Right lobe of liver (tissue), 4 donors: Measurements from ENCODE around the gene CREB5.

Experiments used
- CTCF ChIP-seq, 4 donors: fragments of 200-600 bp in 3 of 4; fragments of 450-650 bp in 1 of 4; IDR thresholded peaks; one replicate each; pipeline versions ENCODE4 v1.5.1 to v1.8.0; 2016 to 2022; ENCODE audit warnings: antibody characterized with exemption in 4 of 4, mild to moderate bottlenecking in 2 of 4
- POLR2A ChIP-seq: fragments of 450-650 bp; IDR thresholded peaks from one replicate; pipeline ENCODE4 v1.6.1; 2017; ENCODE audit warnings: antibody characterized with exemption, mild to moderate bottlenecking
- donor health status: DM: no; HTN: no; CAD: no.
- donor health status: DM: no; HTN: no; CAD: no.
- donor health status: DM: no; HTN: yes; CAD: no.

GRCh38 chr7:28782362-28782761 is 370.0 kb downstream of the CREB5 start:
- TF ChIP-seq CTCF (IDR thresholded peaks at IDR 0.05) (no peak), POLR2A (no peak)
